ENCODE measurements around the gene ITSN2.

Gene ITSN2

DNA sequence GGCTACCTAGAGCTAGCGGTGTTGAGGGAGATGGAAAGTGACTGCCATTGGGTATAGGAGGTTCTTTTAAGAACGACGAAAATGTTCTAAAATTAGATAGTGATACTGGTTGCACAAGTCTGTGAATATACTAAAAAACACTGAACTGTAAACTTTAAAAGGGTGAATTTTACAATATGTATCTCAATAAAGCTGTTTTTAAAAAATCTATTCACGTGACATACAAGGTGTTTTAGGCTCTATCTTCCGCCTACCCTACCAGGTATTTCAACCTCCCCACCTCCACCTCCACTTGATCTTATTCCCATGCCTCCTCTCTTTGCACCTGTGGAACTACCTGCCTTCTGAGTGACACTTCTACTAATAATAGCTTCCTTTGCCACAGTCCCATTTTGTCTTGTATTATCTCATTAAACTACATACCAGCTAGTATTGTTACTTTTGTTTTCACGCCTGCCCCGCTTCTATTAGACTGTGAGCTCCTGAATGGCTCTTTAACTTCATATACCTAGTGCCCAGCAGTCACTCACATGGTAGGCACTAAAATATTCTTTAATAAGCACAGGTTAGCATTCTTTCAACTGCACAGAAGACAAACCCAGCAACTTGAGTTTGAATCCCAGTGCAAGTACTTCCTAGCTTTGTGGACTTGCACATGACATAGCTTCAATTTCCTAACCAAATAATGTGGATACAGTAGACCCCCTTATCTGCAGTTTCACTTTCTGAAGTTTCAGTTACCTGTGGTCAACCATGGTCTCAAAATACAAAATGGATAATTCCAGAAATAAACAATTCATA is 9.3 kb downstream of the ITSN2 start:
- intact Hi-C loops (cut with DNase I; ENCODE audit: low total_unique reads) = no loop called here
- Histone ChIP-seq H3K9me3 (no peaks in the 10 kb centered on the region), H3K4me1 (peaks cover 0 to 60% (median 17%) of the 10 kb centered on the region in 4 donors), H3K27ac (no peak overlapping the region), H3K36me3 (no peaks in the 10 kb centered on the region), H3K4me3 (no peak overlapping the region), H3K27me3 (no peaks in the 10 kb centered on the region)
- DNase-seq = no peak
- no peak for TF ChIP-seq CTCF (IDR thresholded peaks at IDR 0.05)

DNA sequence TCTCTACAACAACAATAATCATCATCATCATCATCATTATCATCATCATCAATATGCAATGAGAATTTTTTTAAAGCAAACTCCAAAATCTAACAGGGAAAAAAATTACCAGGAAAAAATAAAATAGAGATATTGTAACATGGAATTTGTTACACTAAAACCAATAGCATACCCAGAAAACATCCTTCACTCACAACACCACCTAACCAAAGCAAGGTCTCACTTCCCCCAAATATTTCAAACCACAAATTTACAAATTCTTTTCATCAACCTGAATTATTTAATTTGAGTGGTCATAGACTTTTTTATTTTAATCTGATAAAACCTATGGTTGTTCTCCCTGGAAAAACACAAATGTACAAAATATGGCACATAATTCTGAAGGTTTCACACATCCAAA is 11.2 kb downstream of the ITSN2 start:
- intact Hi-C loops (cut with DNase I; ENCODE audit: low total_unique reads) = no loop called here
- H3K36me3 ChIP-seq = no peaks in the 10 kb centered on the region
- peaks cover 0 to 61% (median 17%) of the 10 kb centered on the region in 4 donors for H3K4me1 ChIP-seq
- no peak for TF ChIP-seq CTCF (IDR thresholded peaks at IDR 0.05)
- no peak overlapping the region for H3K4me3 ChIP-seq
- H3K27me3 ChIP-seq = no peaks in the 10 kb centered on the region
- no peak for DNase-seq
- no peaks in the 10 kb centered on the region for H3K9me3 ChIP-seq
- no peak overlapping the region for H3K27ac ChIP-seq

DNA sequence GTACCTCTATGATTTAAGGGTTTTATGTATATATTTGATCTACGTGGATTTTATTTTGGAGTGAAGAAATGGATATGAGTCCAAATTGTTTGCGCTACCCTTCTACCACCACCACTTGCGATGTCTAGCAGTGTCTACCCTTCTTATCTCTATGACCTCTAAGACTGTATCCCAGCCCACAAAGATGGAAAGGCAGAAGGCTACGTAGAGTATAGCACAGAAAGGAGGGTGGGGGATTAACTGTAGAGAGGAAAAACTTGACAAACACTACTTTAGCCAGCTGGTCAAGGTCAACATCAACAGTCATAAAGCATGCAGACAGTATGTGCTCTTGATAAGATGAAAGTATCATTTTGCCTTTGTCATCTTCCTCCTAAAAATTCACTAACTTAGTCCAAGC is 14.4 kb downstream of the ITSN2 start:
- intact Hi-C loops (cut with DNase I; ENCODE audit: low total_unique reads) = no loop called here
- H3K27me3 ChIP-seq = no peaks in the 10 kb centered on the region
- no peaks in the 10 kb centered on the region for H3K9me3 ChIP-seq
- DNase-seq = no peak
- no peak overlapping the region for H3K27ac ChIP-seq
- no peak overlapping the region for H3K4me3 ChIP-seq
- no peak for TF ChIP-seq CTCF (IDR thresholded peaks at IDR 0.05)
- H3K36me3 ChIP-seq = no peaks in the 10 kb centered on the region
- H3K4me1 ChIP-seq = peaks cover 0 to 51% (median 8%) of the 10 kb centered on the region in 4 donors

- Histone ChIP-seq H3K36me3 (no peaks in the 10 kb centered on the region), H3K9me3 (no peaks in the 10 kb centered on the region), H3K27me3 (no peaks in the 10 kb centered on the region), H3K27ac (no peak overlapping the region), H3K4me1 (peaks cover 0 to 52% (median 3%) of the 10 kb centered on the region in 4 donors), H3K4me3 (no peak overlapping the region)
- TF ChIP-seq CTCF (IDR thresholded peaks at IDR 0.05) = no peak
- intact Hi-C loops (cut with DNase I; ENCODE audit: low total_unique reads) = no loop called here
- DNase-seq = no peak
Measured at GRCh38 chr2:24343225-24343882, 17.0 kb downstream of the ITSN2 start.

DNA sequence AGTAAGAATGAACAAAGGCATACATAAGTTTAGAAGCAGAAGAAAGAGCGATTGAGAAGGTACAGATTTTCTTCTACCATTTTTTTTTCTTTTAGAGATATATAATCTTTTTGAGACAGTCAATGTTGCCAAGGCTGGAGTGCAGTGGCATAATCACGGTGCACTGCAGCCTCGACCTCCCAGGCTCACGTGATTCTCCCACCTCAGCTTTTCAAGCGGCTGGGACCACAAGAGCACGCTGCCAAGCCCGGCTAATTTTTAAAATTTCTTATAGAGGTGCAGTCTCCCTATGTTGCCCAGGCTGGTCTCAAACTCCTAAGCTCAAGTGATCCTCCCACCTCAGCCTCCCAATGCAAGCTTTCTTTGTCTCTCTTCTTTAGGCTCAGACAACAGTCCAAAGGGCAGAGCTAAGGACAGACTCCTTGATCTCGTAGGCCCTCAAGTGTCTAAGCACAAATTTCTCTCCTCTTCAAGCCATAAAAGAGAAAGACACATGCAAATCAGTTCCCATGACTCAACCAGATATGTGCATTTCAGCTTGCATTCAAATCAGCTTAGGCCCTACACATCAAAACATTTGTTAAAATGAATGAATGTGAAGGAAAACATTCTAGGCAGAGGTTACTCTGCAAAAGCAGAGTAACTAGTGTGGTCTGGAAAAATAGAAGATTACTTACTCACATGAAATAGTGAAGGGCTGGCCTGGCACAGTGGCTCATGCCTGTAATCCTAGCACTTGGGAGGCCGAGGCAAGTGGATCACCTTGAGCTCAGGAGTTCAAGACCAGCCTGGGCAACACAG is 18.0 kb downstream of the ITSN2 start:
- H3K27ac ChIP-seq = no peak overlapping the region
- no peak for DNase-seq
- H3K4me1 ChIP-seq = peaks cover 0 to 52% (median 3%) of the 10 kb centered on the region in 4 donors

More for the DNA sequence above, 18.0 kb downstream of the ITSN2 start:
- Histone ChIP-seq H3K36me3 (no peaks in the 10 kb centered on the region), H3K4me3 (no peak overlapping the region), H3K27me3 (no peaks in the 10 kb centered on the region), H3K9me3 (no peaks in the 10 kb centered on the region)
- intact Hi-C loops (cut with DNase I; ENCODE audit: low total_unique reads) = no loop called here
- no peak for TF ChIP-seq CTCF (IDR thresholded peaks at IDR 0.05)
